Measurements from ENCODE around the gene AGTPBP1. TPM values are rescaled to one million over a fixed set of nuclear protein-coding genes. Genes with fewer than 3 reads are reported as not detected.
A peak's percentile ranks its signal among the peaks of the same experiment; 100 is the strongest.

The AGTPBP1 gene
- total RNA-seq, 1 donor from 2014 or later = 47.0 TPM

DNA sequence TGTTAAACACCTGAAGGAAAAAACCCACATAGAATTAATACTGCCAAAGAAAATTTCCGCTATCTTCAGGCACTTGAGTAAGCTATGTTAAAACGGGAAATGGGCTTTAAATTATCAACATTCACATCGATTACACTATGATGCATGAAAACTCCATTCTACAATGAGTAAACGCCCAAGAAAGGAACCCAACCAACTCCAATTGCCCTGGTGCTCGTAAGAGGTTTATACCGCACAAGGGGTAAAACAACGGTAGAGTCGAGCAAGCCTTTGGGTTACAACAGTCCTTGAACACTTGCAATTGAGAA lies 1.0 kb downstream of the AGTPBP1 start:
- ATAC-seq = peak in 1 of 2 donors; percentile 2
- intact Hi-C loops (cut with DNase I) = no loop called here
- H3K4me1 ChIP-seq = peaks cover 27% of the 10 kb centered on the region

DNA sequence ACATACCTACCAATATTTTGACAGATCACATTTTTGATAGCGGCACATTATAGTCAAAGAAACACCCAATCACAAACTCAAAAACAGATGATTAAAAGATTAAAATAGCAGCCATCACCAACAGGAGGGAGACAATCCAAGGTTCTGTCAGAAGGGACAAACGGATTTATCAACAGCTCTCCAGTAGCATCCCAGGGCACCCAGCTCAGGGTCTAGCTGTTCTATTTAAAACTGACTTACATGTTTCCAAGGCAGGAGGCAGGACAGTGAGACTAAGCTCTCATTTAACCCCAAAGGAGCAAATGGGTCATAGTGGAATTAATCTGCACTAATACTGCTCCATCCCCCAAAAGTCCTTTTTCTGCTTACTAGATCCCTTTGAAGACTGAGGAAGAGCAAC lies 3.2 kb downstream of the AGTPBP1 start:
- no peaks in the 10 kb centered on the region for H3K9me3 ChIP-seq
- DNase-seq (no peak), ATAC-seq (no peak)
- H3K27ac ChIP-seq = no peak overlapping the region
- TF ChIP-seq, protein P1, sequence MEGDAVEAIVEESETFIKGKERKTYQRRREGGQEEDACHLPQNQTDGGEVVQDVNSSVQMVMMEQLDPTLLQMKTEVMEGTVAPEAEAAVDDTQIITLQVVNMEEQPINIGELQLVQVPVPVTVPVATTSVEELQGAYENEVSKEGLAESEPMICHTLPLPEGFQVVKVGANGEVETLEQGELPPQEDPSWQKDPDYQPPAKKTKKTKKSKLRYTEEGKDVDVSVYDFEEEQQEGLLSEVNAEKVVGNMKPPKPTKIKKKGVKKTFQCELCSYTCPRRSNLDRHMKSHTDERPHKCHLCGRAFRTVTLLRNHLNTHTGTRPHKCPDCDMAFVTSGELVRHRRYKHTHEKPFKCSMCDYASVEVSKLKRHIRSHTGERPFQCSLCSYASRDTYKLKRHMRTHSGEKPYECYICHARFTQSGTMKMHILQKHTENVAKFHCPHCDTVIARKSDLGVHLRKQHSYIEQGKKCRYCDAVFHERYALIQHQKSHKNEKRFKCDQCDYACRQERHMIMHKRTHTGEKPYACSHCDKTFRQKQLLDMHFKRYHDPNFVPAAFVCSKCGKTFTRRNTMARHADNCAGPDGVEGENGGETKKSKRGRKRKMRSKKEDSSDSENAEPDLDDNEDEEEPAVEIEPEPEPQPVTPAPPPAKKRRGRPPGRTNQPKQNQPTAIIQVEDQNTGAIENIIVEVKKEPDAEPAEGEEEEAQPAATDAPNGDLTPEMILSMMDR (IDR thresholded peaks at IDR 0.05) = no peak
- intact Hi-C loops (cut with DNase I) = no loop called here
- peaks cover 27% of the 10 kb centered on the region for H3K4me1 ChIP-seq
- no peaks in the 10 kb centered on the region for H3K27me3 ChIP-seq (ENCODE audit: low read depth)
- H3K4me3 ChIP-seq = no peak overlapping the region
- no peaks in the 10 kb centered on the region for H3K36me3 ChIP-seq

More for the DNA sequence above, 1.0 kb downstream of the AGTPBP1 start:
- H3K9me3 ChIP-seq = no peaks in the 10 kb centered on the region
- H3K36me3 ChIP-seq = no peaks in the 10 kb centered on the region
- TF ChIP-seq, protein P1 (IDR thresholded peaks at IDR 0.05) = no peak
- DNase-seq = no peak
- H3K27me3 ChIP-seq (ENCODE audit: low read depth) = no peaks in the 10 kb centered on the region
- H3K4me3 ChIP-seq = peak overlapping the region; percentile 97
- H3K27ac ChIP-seq = peak overlapping the region; percentile 92

DNA sequence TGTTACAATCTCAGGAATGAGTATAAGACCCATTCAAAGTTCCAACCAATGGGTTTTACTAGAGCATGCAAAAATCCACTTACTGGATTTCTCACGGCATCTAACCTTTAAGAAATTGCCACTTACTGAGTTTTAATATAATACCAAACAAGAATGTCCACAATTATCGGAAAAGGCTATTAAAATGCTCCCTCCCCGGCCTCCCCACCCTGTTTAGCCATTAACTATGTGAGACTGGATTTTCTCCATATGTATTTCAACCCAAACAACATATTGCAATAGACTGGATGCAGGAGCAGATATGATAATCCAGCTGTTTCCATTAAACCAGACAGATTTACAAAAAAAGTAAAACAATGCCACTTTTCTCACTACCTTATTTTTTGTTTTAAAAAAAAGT lies 4.1 kb downstream of the AGTPBP1 start:
- Histone ChIP-seq H3K4me1 (peaks cover 20% of the 10 kb centered on the region), H3K27me3 (ENCODE audit: low read depth) (no peaks in the 10 kb centered on the region), H3K4me3 (no peak overlapping the region), H3K27ac (no peak overlapping the region), H3K36me3 (no peaks in the 10 kb centered on the region), H3K9me3 (no peaks in the 10 kb centered on the region)
- intact Hi-C loops (cut with DNase I) = no loop called here
- no peak for ATAC-seq
- no peak for DNase-seq
- TF ChIP-seq, protein P1 (IDR thresholded peaks at IDR 0.05) = no peak

DNA sequence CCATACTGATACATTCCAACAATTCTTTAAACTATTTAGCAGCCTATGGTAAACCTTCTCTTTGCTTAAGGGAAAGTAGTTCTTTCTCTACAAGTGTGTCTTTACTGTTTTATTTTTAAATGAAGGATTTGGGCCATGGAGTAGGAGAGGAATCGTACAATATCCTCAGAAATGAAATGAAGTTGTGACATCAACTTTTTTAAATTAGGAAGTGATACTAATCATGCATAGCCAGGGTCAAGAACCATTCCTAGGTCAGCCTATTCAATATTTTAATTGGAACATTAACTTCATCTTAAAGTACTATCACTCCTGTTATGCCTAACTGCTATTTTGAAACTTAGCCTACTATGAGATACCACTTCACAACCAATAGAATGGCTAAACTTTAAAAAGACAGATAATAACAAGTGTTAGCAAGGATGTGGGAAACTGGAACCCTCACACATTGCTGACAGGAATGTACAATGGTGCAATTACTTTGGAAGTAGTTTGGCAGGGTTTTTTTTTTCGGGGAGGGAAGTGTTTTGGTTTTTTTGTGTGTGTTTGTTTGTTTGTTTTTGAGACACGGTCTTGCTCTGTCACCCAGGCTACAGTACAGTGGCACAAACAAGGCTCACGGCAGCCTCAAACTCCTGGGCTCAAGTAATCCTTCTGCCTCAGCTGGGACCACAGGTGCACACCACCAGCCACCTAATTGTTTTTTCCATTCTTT lies 10.7 kb downstream of the AGTPBP1 start:
- intact Hi-C loops (cut with DNase I) = no loop called here
- Histone ChIP-seq H3K27ac (no peak overlapping the region), H3K4me3 (no peak overlapping the region), H3K27me3 (ENCODE audit: low read depth) (no peaks in the 10 kb centered on the region), H3K4me1 (peaks cover 11% of the 10 kb centered on the region), H3K36me3 (no peaks in the 10 kb centered on the region), H3K9me3 (no peaks in the 10 kb centered on the region)
- TF ChIP-seq, protein P1 (IDR thresholded peaks at IDR 0.05) = no peak
- DNase-seq (no peak), ATAC-seq (no peak)

DNA sequence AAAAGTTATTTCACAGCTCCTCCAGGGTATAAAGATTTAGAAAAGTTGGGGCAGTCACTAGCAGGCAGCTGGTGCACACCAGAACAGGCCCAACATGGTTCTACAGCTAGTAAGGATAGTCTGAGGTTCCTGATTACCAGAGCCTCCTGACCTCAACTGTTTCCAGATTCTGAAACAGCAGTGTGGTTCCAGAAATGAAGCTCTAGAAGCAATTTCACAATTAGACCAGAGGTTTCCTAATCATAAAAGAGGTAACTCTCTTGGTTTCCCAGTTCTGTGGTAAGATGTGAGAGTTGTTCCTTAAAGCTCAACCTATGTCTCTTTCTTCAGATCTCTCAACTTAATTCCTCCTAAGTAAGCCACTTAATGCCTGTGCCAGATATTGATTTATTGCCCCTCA lies 11.9 kb downstream of the AGTPBP1 start:
- intact Hi-C loops (cut with DNase I) = no loop called here
- TF ChIP-seq, protein P1 (IDR thresholded peaks at IDR 0.05) = no peak
- Histone ChIP-seq H3K9me3 (no peaks in the 10 kb centered on the region), H3K4me1 (peaks cover 11% of the 10 kb centered on the region), H3K27me3 (ENCODE audit: low read depth) (no peaks in the 10 kb centered on the region), H3K36me3 (no peaks in the 10 kb centered on the region), H3K27ac (no peak overlapping the region), H3K4me3 (no peak overlapping the region)
- DNase-seq (no peak), ATAC-seq (peak; percentile 43 to 87)

Data from lower lobe of right lung (tissue), 2 donors.